GM12872 (cell line): ENCODE measurements around the gene SLIT1.

Experiments used
- CTCF ChIP-seq: IDR thresholded peaks from 3 replicates; pipeline ENCODE4 v1.5.1; 2011; ENCODE audit warnings: low read depth, mild to moderate bottlenecking, low read length, moderate library complexity; ENCODE audit not compliant: insufficient read depth

The SLIT1 gene

GRCh38 chr10:97063983-97064837 is 121.5 kb downstream of the SLIT1 start:
- TF ChIP-seq CTCF = no peak

- no peak for TF ChIP-seq CTCF
Observed at GRCh38 chr10:97063271-97063982, 122.3 kb downstream of the SLIT1 start.

- no peak for TF ChIP-seq CTCF
Observed at GRCh38 chr10:97062456-97062855, 123.3 kb downstream of the SLIT1 start.

- TF ChIP-seq CTCF = no peak
Observed at GRCh38 chr10:97062046-97062445, 123.7 kb downstream of the SLIT1 start.

- no peak for TF ChIP-seq CTCF
Observed at GRCh38 chr10:97061423-97061822, 124.3 kb downstream of the SLIT1 start.

GRCh38 chr10:97060441-97061084 is 125.2 kb downstream of the SLIT1 start:
- no peak for TF ChIP-seq CTCF

GRCh38 chr10:97059872-97060205 is 125.9 kb downstream of the SLIT1 start:
- no peak for TF ChIP-seq CTCF
